Mucosa of descending colon (tissue), 3 donors: ENCODE measurements around the gene RPL10. TPM values are rescaled to one million over a fixed set of nuclear protein-coding genes. Genes with fewer than 3 reads are reported as not detected.

Source experiments
- ATAC-seq: fragments of 200-7000 bp; cut with Tn5 transposase; one replicate; pipeline ENCODE4 v1.9.1; 2020; ENCODE audit warnings: mild to moderate bottlenecking, moderate library complexity
- DNase-seq, 3 donors: peaks; one replicate each; pipeline ENCODE4 v3.0.0-alpha.2; 2020
- H3K36me3 ChIP-seq: fragments of 200-600 bp; one replicate; pipeline ENCODE4 v1.8.0; 2021; ENCODE audit warnings: low read depth, mild to moderate bottlenecking
- H3K4me1 ChIP-seq: fragments of 200-600 bp; one replicate; pipeline ENCODE4 v1.8.0; 2021; ENCODE audit warnings: low read depth, mild to moderate bottlenecking
- H3K4me3 ChIP-seq: fragments of 200-600 bp; one replicate; pipeline ENCODE4 v1.8.0; 2021; ENCODE audit warnings: mild to moderate bottlenecking
- H3K9me3 ChIP-seq: fragments of 200-600 bp; one replicate; pipeline ENCODE4 v1.8.0; 2021; ENCODE audit warnings: mild to moderate bottlenecking
- CTCF ChIP-seq: fragments of 200-600 bp; IDR thresholded peaks from one replicate; pipeline ENCODE4 v1.8.0; 2022; ENCODE audit warnings: antibody characterized with exemption, mild to moderate bottlenecking
- intact Hi-C, 2 donors: fragments of 100-400 bp; cut with DNase I in 1 of 2; cut with micrococcal nuclease in 1 of 2; formaldehyde crosslinking; loops; one replicate each; pipeline versions ENCODE4 v1.11.0 to v1.11.1; 2022; cut with DNase I, micrococcal nuclease
- total RNA-seq, 3 donors: library from RNA; stranded (reverse); fragmentation: NEBNext Ultra II Directional in 2 of 3; extraction: Animal tissue kit (Norgen Biotek cat#: 25700) in 2 of 3; gene quantifications; one replicate each; pipeline versions ENCODE4 v1.2.1 to v1.2.4, GENCODE V29; 2021 to 2023
- donor health status: DM: no; HTN: no; CAD: no; lungs with moderate emphysema.
- donor health status: DM: no; HTN: no; CAD: no.
- donor health status: DM: no; HTN: yes; CAD: no.

The RPL10 gene
- total RNA-seq, 3 donors from 2014 or later: 2,179 to 2,606 (median 2,424) TPM

- no peaks in the 10 kb centered on the region for H3K9me3 ChIP-seq
- intact Hi-C loops: no loop called here
- no peak overlapping the region for H3K4me3 ChIP-seq
- no peak for DNase-seq
- no peaks in the 10 kb centered on the region for H3K36me3 ChIP-seq
- ATAC-seq: no peak
- TF ChIP-seq CTCF: no peak
- H3K4me1 ChIP-seq: no peaks in the 10 kb centered on the region
Observed at GRCh38 chrX:154363706-154364439, 34.3 kb upstream of the RPL10 start.

DNA sequence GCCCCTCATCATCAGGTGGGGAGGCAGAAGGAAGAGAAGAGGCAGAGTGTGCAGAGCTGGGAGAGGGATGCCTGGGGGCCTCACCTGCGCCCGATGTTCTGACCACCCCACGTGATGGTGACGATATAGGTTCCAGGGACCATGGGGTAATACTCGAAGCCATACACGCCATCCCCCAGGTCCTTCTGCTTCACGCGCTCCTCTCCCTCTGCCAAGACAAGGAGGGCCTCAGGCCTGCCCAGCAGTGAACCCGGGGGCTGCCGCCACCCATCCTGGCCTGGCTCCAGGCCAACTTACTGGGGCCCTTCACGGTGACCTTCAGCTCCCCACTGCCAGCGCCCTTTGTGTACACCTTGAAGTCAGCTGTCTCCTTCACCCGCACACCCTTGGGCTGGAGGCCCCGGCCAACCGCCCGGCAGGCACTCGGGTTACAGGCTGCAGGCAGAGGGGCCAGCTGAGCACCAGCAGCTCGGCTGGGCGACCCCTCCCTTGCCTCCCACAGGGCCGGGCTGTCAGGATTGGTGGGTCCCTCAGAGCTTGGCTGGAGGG, 33.1 kb upstream of the RPL10 start:
- Histone ChIP-seq H3K4me3 (no peak overlapping the region), H3K36me3 (no peaks in the 10 kb centered on the region), H3K4me1 (no peaks in the 10 kb centered on the region), H3K9me3 (no peaks in the 10 kb centered on the region)
- TF ChIP-seq CTCF: no peak
- intact Hi-C loops: no loop called here
- DNase-seq (no peak), ATAC-seq (no peak)

DNA sequence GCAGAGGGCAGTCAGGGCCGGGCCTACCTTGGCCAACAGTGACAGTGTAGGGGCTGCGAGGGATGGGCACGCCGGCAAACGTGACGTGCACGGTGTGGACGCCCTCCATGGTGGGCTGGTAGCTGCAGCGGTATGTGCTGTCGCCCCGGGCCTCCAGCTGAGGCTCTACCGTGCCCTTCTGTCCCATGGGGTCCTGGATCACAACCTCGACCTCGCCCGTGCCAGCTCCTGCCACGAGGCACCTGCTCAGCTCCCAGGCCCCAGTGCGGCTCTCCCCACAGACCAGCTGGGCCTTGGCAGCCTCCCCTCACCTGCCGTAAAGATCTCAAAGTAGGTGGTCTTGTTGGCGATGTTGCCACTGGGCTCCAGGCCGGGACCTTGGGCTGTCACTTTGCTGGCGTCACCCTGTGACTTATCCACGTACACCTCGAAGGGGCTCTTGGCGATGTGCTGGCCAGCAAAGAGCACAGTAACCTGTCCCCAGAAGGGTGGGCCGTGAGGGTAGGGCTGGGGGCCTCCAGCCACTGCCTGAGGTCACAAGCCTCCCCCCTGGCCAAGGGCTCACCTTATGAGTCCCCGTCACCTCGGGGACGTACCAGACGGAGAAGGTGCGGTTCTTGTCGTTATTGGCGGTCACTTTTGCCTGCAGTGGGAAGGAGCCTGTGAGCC, 32.0 kb upstream of the RPL10 start:
- H3K36me3 ChIP-seq: no peaks in the 10 kb centered on the region

GRCh38 chrX:154366666-154367055, 31.5 kb upstream of the RPL10 start:
- TF ChIP-seq CTCF: no peak
- no peak for DNase-seq
- Histone ChIP-seq H3K4me3 (no peak overlapping the region), H3K36me3 (no peaks in the 10 kb centered on the region), H3K9me3 (no peaks in the 10 kb centered on the region), H3K4me1 (no peaks in the 10 kb centered on the region)
- ATAC-seq: no peak
- intact Hi-C loops: no loop called here

More for the DNA sequence above, 32.0 kb upstream of the RPL10 start:
- Histone ChIP-seq H3K4me1 (no peaks in the 10 kb centered on the region), H3K4me3 (no peak overlapping the region), H3K9me3 (no peaks in the 10 kb centered on the region)
- DNase-seq: no peak
- TF ChIP-seq CTCF: no peak
- intact Hi-C loops: no loop called here
- no peak for ATAC-seq

DNA sequence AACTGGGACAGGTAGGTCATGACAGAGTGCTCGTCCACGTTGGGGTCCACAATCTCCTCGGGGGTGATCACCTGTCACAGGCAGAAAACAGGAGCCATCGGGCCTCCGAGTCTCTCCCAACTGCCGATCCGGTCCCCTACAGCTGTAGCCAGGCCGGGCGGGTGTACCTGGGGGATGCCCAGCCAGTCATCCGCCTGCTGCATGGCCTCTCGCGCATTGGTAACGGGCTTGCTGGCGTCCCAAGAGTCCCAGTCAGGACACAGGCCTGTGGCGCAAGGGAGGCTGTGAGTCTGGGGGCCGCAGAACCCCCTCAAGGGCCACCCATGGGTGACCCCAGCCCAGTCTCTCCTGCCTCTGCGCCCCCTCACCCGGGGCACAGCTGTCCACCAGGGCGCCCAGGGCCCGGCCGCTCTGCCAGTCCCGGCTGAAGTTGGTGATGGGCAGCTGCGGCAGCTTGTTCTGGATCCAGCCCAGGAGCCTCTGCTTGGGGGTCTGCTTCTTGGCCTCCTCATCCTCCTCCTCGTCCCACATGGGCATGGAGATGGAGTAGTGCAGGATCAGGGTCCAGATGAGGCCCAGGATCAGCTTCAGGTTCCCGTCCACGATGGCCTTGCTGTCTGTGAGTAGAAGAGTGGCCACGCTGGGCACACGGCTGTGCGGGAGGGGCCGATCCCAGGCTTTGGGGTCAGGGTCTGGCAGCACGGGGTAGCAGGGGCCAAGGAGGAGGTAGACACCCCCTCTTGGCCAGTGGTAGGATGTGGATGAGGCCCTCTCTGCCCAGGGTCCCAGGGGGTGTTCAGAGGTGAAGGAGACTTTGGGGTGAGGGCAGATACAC, 30.5 kb upstream of the RPL10 start:
- H3K36me3 ChIP-seq: no peaks in the 10 kb centered on the region
- H3K4me1 ChIP-seq: no peaks in the 10 kb centered on the region

More for the DNA sequence above, 30.5 kb upstream of the RPL10 start:
- Histone ChIP-seq H3K4me3 (no peak overlapping the region), H3K9me3 (no peaks in the 10 kb centered on the region)
- intact Hi-C loops: no loop called here
- ATAC-seq (no peak), DNase-seq (no peak)
- TF ChIP-seq CTCF: no peak
